Mucosa of rectum (tissue), 2 donors: ENCODE results near the gene PIP4K2C.
A peak's percentile ranks its signal among the peaks of the same experiment; 100 is the strongest.

Experiments used
- H3K27ac ChIP-seq, 2 donors: one replicate each; pipeline ENCODE4 v1.7.0; 2013; ENCODE audit warnings: inconsistent platforms in 2 of 2, low read depth in 2 of 2, low read length in 2 of 2
- H3K27me3 ChIP-seq, 2 donors: one replicate each; pipeline ENCODE4 v1.7.0; 2013; ENCODE audit warnings: low read length in 2 of 2; ENCODE audit not compliant: control insufficient read depth in 2 of 2, insufficient read depth in 2 of 2
- H3K36me3 ChIP-seq, 2 donors: one replicate each; pipeline ENCODE4 v1.7.0; 2013; ENCODE audit warnings: low read length in 2 of 2; ENCODE audit not compliant: control insufficient read depth in 2 of 2, insufficient read depth in 2 of 2
- H3K4me1 ChIP-seq, 2 donors: one replicate each; pipeline ENCODE4 v1.7.0; 2013; ENCODE audit warnings: low read length in 2 of 2, mild to moderate bottlenecking in 1 of 2; ENCODE audit not compliant: control insufficient read depth in 2 of 2, insufficient read depth in 2 of 2
- H3K4me3 ChIP-seq, 2 donors: one replicate each; pipeline ENCODE4 v1.7.0; 2013; ENCODE audit warnings: low read length in 2 of 2
- H3K9ac ChIP-seq, 2 donors: one replicate each; pipeline ENCODE4 v1.7.0; 2013; ENCODE audit warnings: low read length in 2 of 2, low read depth in 1 of 2, mild to moderate bottlenecking in 1 of 2
- H3K9me3 ChIP-seq, 2 donors: one replicate each; pipeline ENCODE4 v1.7.0; 2013; ENCODE audit warnings: low read length in 2 of 2; ENCODE audit not compliant: control insufficient read depth in 2 of 2
- donor health status: healthy.
- donor health status: Normal muscosa, but diverticular disease.

PIP4K2C gene

DNA sequence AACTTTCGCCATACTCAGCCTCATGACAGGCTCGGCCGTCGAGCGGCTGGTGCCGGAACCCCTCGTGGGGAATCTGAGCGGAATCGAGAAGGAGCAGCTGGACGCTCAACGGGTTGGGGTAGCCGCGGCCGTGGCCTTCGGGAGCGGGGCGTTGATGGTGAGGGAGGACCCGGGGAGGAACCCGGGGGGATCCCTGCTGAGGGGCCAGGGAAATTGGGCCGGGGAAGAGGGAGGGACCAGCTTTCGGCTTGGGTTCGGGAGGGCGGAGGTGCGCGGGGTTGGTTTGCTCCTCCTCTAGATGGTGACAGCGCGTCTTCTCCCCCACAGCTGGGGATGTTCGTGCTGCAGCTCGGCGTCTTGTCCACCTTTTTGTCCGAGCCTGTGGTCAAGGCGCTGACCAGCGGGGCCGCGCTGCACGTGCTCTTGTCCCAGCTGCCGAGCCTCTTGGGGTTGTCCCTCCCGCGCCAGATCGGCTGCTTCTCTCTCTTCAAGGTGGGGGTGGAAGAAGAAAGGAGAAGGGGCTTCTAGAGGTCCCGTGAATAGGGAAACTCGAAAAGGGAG lies 30.0 kb downstream of the PIP4K2C start:
- H3K27me3 ChIP-seq = peaks cover 64 to 69% of the 10 kb centered on the region in 2 donors
- H3K9me3 ChIP-seq = no peaks in the 10 kb centered on the region
- H3K4me1 ChIP-seq = peaks cover 11 to 15% of the 10 kb centered on the region in 2 donors
- peak overlapping the region in 1 of 2 donors; percentile 54 for H3K4me3 ChIP-seq
- no peak overlapping the region for H3K27ac ChIP-seq
- H3K36me3 ChIP-seq = no peaks in the 10 kb centered on the region
- no peak overlapping the region for H3K9ac ChIP-seq

DNA sequence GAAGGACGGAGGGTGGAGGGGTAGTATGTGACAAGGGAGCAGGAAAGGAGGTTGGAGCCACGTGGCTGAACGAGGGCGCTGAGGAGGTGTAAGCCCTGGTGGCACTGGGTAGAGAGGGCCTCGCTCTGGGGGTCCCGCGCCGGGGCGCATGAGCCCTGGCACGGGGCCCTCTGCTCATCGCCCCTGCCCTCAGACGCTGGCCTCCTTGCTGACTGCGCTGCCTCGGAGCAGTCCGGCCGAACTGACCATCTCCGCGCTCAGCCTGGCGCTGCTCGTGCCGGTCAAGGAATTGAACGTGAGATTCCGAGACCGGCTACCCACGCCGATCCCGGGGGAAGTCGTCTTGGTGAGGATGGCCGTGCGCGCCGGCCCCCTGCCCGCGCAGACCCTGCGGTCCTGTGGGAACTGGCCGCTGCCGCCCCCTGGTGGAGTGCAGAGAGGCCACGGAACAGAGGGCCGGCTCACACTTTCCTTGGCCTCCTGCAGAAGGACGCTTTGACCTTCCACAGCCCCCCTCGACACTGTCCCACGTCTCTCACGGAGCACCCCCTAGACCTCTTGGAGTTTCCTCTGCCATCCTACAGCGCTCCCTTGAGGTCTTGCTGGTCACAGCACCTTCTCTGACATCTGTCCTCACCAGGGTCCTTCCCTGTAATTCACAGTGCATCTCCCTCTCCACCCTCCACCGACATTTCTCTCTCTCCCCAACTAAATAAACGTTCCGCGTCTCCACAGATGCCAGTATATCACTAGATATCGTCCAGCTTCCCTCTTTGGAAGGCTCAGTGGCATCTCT lies 30.7 kb downstream of the PIP4K2C start:
- Histone ChIP-seq H3K27me3 (peaks cover 68 to 75% of the 10 kb centered on the region in 2 donors), H3K27ac (no peak overlapping the region), H3K9me3 (no peaks in the 10 kb centered on the region), H3K9ac (peak overlapping the region in 1 of 2 donors; percentile 34), H3K36me3 (no peaks in the 10 kb centered on the region), H3K4me1 (peaks cover 11 to 15% of the 10 kb centered on the region in 2 donors), H3K4me3 (peak overlapping the region; percentile 15 to 54)

DNA sequence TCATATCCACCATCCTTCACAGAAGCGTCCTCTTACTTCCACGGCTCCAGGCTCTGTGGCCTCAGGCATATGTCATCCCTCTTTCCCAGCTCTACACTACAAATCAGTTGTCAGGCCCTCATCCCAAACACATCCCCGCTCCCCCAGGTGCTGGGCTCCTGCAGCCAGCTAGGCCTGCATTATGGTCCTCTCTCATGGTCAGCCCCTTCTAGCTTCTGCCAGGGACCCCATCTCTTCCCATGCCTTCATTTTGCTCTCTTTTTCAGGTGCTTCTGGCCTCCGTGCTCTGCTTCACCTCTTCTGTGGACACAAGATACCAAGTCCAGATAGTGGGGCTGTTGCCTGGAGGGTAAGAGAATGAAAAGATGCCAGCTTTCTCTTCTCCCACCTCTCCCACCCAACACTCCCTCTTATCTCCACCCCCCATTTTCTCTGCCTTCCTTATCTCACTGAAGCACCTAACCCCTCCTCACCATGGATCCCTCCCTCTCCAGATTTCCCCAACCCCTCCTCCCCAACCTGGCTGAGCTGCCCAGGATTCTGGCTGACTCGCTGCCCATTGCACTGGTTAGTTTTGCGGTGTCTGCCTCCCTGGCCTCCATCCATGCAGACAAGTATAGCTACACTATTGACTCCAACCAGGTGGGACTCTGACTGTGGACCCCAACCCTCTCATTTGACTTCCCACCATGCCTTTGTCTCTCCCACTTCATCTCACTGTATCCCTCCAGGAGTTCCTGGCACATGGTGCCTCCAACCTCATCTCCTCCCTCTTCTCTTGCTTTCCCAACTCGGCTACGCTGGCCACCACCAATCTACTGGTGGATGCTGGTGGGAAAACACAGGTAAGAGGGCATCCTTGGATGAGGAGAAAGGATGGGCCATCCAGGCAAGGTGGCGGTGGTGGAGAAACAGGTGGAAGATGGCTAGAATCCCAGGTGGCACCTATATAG lies 31.6 kb downstream of the PIP4K2C start:
- H3K9me3 ChIP-seq = no peaks in the 10 kb centered on the region
- H3K4me3 ChIP-seq = no peak overlapping the region
- H3K27ac ChIP-seq = no peak overlapping the region
- H3K9ac ChIP-seq = no peak overlapping the region
- peaks cover 72 to 76% of the 10 kb centered on the region in 2 donors for H3K27me3 ChIP-seq
- H3K36me3 ChIP-seq = no peaks in the 10 kb centered on the region
- H3K4me1 ChIP-seq = peaks cover 11 to 15% of the 10 kb centered on the region in 2 donors

DNA sequence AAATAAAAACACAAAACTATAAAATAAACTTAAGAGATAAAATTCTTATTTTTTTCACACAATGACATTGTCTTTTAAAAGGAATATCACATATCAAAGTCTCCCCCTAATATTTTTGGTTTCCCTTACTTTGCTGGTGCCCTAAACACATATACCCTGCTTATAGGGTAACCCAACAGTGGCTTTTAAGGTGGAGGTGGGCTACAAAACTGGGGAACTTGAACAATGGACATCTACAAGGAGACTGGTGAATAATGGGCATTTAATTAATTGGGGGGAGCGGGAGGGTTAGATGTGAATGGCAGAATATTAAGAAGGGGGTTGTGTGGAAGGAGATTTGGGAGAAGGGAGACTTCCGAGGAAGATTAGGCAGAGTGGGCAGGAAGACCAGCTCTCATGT lies 32.4 kb downstream of the PIP4K2C start:
- Histone ChIP-seq H3K27ac (no peak overlapping the region), H3K9me3 (no peaks in the 10 kb centered on the region), H3K4me1 (peaks cover 11 to 15% of the 10 kb centered on the region in 2 donors), H3K36me3 (no peaks in the 10 kb centered on the region), H3K27me3 (peaks cover 77 to 80% of the 10 kb centered on the region in 2 donors), H3K9ac (no peak overlapping the region), H3K4me3 (no peak overlapping the region)

DNA sequence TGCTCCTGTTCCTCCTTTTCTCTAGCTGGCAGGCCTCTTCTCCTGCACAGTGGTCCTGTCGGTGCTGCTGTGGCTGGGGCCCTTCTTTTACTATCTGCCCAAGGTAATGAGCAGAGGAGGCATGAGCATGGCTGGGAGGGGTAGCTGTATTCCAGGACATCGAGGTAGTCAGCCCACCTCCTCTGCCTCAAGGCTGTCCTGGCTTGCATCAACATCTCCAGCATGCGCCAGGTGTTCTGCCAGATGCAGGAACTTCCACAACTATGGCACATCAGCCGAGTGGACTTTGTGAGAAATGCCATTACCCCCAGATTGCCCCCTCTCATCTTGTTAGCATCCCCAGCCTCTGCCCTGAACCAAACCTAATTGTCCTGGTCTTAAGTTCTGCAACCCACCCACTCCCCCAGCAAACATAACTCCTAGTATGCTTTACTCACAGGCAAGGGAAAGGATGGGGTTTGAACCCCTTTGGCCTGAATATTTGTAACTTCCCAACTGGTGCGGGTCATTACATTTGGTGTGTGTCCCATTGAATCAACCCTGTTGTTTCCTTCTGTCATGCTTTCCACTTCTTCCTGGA lies 32.9 kb downstream of the PIP4K2C start:
- Histone ChIP-seq H3K27ac (no peak overlapping the region), H3K4me1 (peaks cover 11 to 15% of the 10 kb centered on the region in 2 donors), H3K9me3 (no peaks in the 10 kb centered on the region), H3K9ac (no peak overlapping the region), H3K4me3 (no peak overlapping the region), H3K27me3 (peaks cover 80 to 85% of the 10 kb centered on the region in 2 donors), H3K36me3 (no peaks in the 10 kb centered on the region)

DNA sequence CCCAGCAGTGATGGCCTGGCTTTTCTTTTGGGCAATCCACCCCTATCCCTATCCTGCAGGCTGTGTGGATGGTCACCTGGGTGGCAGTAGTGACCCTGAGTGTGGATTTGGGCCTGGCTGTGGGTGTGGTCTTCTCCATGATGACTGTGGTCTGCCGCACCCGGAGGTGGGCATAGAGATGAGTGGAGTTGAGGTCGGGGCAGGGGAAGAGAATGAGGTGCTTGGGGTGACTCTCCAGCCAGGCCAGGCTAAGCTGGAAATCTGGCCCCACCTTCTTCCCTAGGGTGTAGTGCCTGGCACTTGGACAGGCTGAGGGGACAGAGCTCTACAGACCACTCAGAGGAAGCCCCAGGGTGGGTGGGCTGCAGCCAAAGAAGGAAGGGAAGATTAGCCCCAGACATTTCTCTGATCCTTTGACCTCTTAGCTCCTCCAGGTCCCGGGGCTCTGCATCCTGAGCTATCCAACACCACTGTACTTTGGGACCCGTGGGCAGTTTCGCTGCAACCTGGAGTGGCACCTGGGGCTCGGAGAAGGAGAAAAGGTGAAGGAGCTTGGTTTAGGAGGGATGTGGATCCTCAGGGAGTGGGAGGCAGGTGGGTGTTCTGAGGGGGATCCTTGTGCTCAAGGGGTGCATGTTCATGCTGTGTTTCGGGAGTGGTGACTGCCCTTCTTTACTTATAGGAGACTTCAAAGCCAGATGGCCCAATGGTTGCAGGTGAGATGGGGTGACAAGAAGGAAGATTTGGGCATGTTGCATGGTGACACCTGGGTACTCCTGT lies 33.6 kb downstream of the PIP4K2C start:
- peaks cover 74 to 80% of the 10 kb centered on the region in 2 donors for H3K27me3 ChIP-seq
- no peak overlapping the region for H3K9ac ChIP-seq

DNA sequence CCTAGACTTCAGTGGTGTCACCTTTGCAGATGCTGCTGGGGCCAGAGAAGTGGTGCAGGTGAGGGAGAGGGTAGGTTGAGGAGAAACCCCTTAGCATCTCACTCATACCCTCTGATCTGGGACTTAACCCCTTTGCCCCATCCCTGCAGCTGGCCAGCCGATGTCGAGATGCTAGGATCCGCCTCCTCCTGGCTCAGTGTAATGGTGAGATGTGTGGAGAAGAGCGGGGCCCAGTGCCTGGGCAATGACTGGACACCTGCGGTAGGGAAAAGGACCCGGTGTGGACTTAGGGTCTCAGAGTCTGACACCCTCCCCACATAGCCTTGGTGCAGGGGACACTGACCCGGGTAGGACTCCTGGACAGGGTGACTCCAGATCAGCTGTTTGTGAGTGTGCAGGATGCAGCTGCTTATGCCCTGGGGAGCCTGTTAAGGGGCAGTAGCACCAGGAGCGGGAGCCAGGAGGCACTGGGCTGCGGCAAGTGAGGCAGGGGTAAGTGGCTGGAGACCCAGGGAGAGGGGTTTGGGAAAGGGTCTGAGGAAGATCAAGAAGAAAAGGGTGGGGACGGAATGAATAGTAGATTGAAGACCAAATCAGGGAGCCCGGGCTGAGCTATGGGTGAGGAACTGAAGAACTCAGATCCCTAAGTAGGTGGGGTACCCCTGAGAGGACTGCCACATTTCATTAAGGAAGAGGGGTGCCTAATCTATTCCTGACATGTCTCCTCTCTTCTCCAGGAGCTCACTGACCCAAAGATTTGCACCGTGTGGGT lies 34.5 kb downstream of the PIP4K2C start:
- Histone ChIP-seq H3K27me3 (peaks cover 71 to 72% of the 10 kb centered on the region in 2 donors), H3K36me3 (no peaks in the 10 kb centered on the region), H3K27ac (no peak overlapping the region), H3K4me3 (no peak overlapping the region), H3K9me3 (no peaks in the 10 kb centered on the region), H3K4me1 (peaks cover 11 to 12% of the 10 kb centered on the region in 2 donors), H3K9ac (no peak overlapping the region)

More for the DNA sequence above, 33.6 kb downstream of the PIP4K2C start:
- H3K27ac ChIP-seq = no peak overlapping the region
- H3K4me1 ChIP-seq = peaks cover 11 to 14% of the 10 kb centered on the region in 2 donors
- no peaks in the 10 kb centered on the region for H3K9me3 ChIP-seq
- H3K4me3 ChIP-seq = no peak overlapping the region
- H3K36me3 ChIP-seq = no peaks in the 10 kb centered on the region

DNA sequence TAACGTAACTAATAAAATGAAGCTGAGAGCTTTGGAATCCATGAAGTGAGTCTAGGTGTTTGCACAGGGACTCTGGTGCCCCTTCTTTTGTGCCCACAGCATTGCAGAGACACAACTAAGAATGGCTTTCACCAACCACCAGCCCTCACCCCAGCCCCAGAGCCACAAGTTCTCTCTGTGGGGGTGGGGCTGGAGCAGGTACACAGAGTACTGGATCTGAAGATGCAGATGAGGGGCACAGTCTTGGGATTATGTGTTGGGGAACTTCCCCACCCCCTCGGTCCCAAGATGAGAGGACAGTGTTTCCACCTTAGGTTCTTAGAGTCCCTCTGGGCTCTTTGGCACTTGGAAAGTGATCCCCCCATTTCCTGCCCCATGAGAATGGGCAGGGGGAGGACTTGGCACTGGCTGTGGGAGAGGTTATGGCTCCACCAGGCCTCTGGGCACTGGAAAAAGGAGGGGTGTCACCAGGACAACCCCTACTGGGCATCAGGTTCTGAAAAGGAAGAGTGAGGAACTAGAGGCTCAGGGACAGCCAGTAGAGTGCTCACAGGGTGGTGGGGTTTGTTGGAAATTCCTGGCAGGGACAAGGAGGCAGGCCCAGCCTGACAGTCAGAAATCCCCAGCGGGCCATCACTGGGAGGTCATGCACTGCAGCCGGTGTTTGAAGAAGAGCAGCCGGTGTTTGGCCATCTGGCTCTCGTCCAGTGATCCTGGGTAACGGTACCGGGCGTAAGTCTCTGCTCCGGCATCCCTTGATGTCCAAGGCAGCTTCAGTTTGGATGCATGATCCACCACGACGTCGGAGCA lies 35.3 kb downstream of the PIP4K2C start:
- H3K9me3 ChIP-seq = no peaks in the 10 kb centered on the region
- peaks cover 70 to 71% of the 10 kb centered on the region in 2 donors for H3K27me3 ChIP-seq
- no peak overlapping the region for H3K9ac ChIP-seq
- H3K4me1 ChIP-seq = peaks cover 6% of the 10 kb centered on the region in 2 donors
- H3K4me3 ChIP-seq = no peak overlapping the region
- no peak overlapping the region for H3K27ac ChIP-seq
- H3K36me3 ChIP-seq = no peaks in the 10 kb centered on the region
